Measurements from ENCODE around the gene HCN1. TPM values are rescaled to one million over a fixed set of nuclear protein-coding genes. Genes with fewer than 3 reads are reported as not detected.

Gene HCN1
- polyA plus RNA-seq, 3 donors, result not detected

- H3K4me3 Mint-ChIP-seq, result no peak overlapping the region
- no peaks in the 10 kb centered on the region for H3K36me3 Mint-ChIP-seq
- H4K20me1 ChIP-seq (ENCODE audit: insufficient read depth, low read length), result no peaks in the 10 kb centered on the region
Observed at GRCh38 chr5:45417285-45417998, 278.7 kb downstream of the HCN1 start.

More at GRCh38 chr5:45417285-45417998, 278.7 kb downstream of the HCN1 start:
- Histone ChIP-seq H3K27ac (ENCODE audit: low read depth in 1 of 2, low read length in 2 of 2) (no peak overlapping the region), H3K4me2 (replicated peaks; ENCODE audit: extremely low read depth, low read length, poor library complexity, severe bottlenecking) (no peak overlapping the region), H2AFZ (ENCODE audit: insufficient read depth, low read depth, low read length, poor library complexity, severe bottlenecking) (no peak overlapping the region), H3K4me3 (replicated peaks in 1 of 3; ENCODE audit: low read depth in 2 of 3, low read length in 3 of 3) (no peak overlapping the region), H3K9ac (ENCODE audit: insufficient read depth, low read length, poor library complexity, severe bottlenecking) (no peak overlapping the region), H3K79me2 (ENCODE audit: insufficient read depth, low read length) (no peaks in the 10 kb centered on the region), H3K9me3 (replicated peaks in 1 of 2; ENCODE audit: control insufficient read depth in 1 of 2, insufficient read depth in 1 of 2, low read length in 2 of 2) (peaks cover 0 to 5% of the 10 kb centered on the region in 2 donors), H3K27me3 (ENCODE audit: control insufficient read depth in 2 of 2, insufficient read depth in 2 of 2, low read length in 2 of 2) (no peaks in the 10 kb centered on the region), H3K36me3 (replicated peaks in 1 of 2; ENCODE audit: control insufficient read depth in 1 of 2, insufficient read depth in 2 of 2, low read length in 2 of 2) (no peaks in the 10 kb centered on the region), H3K4me1 (ENCODE audit: control insufficient read depth in 1 of 2, insufficient read depth in 2 of 2, low read length in 2 of 2) (no peaks in the 10 kb centered on the region)
- Mint-ChIP-seq H3K27me3 (ENCODE audit: low read depth in 3 of 3) (peaks cover 0 to 2% (median 0%) of the 10 kb centered on the region in 3 donors), H3K9me3 (peaks cover 0 to 6% (median 3%) of the 10 kb centered on the region in 7 donors), H3K27ac (no peak overlapping the region), H3K4me1 (no peaks in the 10 kb centered on the region)
- no peak for DNase-seq
- intact Hi-C loops (cut with micrococcal nuclease), result no loop called here
- no peak for TF ChIP-seq CTCF (IDR thresholded peaks at IDR 0.05)
- no CpG with 5 or more reads among the region's 2 CpGs for WGBS (ENCODE audit: insufficient coverage)
